ENCODE results near the gene HOXD8.

The HOXD8 gene

GRCh38 chr2:176128172-176128981, 1.1 kb upstream of the HOXD8 start:
- Mint-ChIP-seq H3K36me3 (ENCODE audit: insufficient read depth) (peaks cover 34% of the 10 kb centered on the region), H3K4me1 (peaks cover 31% of the 10 kb centered on the region), H3K27ac (ENCODE audit: low read depth) (peak overlapping the region; percentile 60), H3K9me3 (no peaks in the 10 kb centered on the region), H3K27me3 (peaks cover 91% of the 10 kb centered on the region), H3K4me3 (peak overlapping the region; percentile 54)
- ATAC-seq (replicated peaks; ENCODE audit: extremely low read depth, poor library complexity, severe bottlenecking) (no peak), DNase-seq (ENCODE audit: low spot score in 2 of 2) (no peak)

- Mint-ChIP-seq H3K9me3 (no peaks in the 10 kb centered on the region), H3K4me3 (peak overlapping the region; percentile 25), H3K4me1 (peaks cover 31% of the 10 kb centered on the region), H3K36me3 (ENCODE audit: insufficient read depth) (peaks cover 28% of the 10 kb centered on the region), H3K27me3 (peaks cover 90% of the 10 kb centered on the region), H3K27ac (ENCODE audit: low read depth) (no peak overlapping the region)
- DNase-seq (ENCODE audit: low spot score in 2 of 2) (no peak), ATAC-seq (replicated peaks; ENCODE audit: extremely low read depth, poor library complexity, severe bottlenecking) (no peak)
Measured at GRCh38 chr2:176129813-176130146, 275 bp downstream of the HOXD8 start.

- peaks cover 28% of the 10 kb centered on the region for H3K36me3 Mint-ChIP-seq (ENCODE audit: insufficient read depth)
- peaks cover 90% of the 10 kb centered on the region for H3K27me3 Mint-ChIP-seq
- DNase-seq (ENCODE audit: low spot score in 2 of 2): no peak
- H3K27ac Mint-ChIP-seq (ENCODE audit: low read depth): peak overlapping the region; percentile 55
- H3K4me3 Mint-ChIP-seq: peak overlapping the region; percentile 69
- no peaks in the 10 kb centered on the region for H3K9me3 Mint-ChIP-seq
- peak; percentile 22 for ATAC-seq (replicated peaks; ENCODE audit: extremely low read depth, poor library complexity, severe bottlenecking)
- H3K4me1 Mint-ChIP-seq: peaks cover 34% of the 10 kb centered on the region
Measured at GRCh38 chr2:176130147-176130956, 847 bp downstream of the HOXD8 start.

- DNase-seq (ENCODE audit: low spot score in 2 of 2): no peak
- ATAC-seq (replicated peaks; ENCODE audit: extremely low read depth, poor library complexity, severe bottlenecking): no peak
- peaks cover 90% of the 10 kb centered on the region for H3K27me3 Mint-ChIP-seq
- H3K27ac Mint-ChIP-seq (ENCODE audit: low read depth): peak overlapping the region; percentile 55
- peak overlapping the region; percentile 69 for H3K4me3 Mint-ChIP-seq
- peaks cover 30% of the 10 kb centered on the region for H3K36me3 Mint-ChIP-seq (ENCODE audit: insufficient read depth)
- H3K4me1 Mint-ChIP-seq: peaks cover 40% of the 10 kb centered on the region
- H3K9me3 Mint-ChIP-seq: no peaks in the 10 kb centered on the region
Measured at GRCh38 chr2:176130957-176131847, 1.7 kb downstream of the HOXD8 start.

- peaks cover 30% of the 10 kb centered on the region for H3K36me3 Mint-ChIP-seq (ENCODE audit: insufficient read depth)
- ATAC-seq (replicated peaks; ENCODE audit: extremely low read depth, poor library complexity, severe bottlenecking) (no peak), DNase-seq (ENCODE audit: low spot score in 2 of 2) (no peak)
- H3K4me1 Mint-ChIP-seq: peaks cover 40% of the 10 kb centered on the region
- peaks cover 90% of the 10 kb centered on the region for H3K27me3 Mint-ChIP-seq
- H3K9me3 Mint-ChIP-seq: no peaks in the 10 kb centered on the region
- no peak overlapping the region for H3K27ac Mint-ChIP-seq (ENCODE audit: low read depth)
- H3K4me3 Mint-ChIP-seq: peak overlapping the region; percentile 72
Measured at GRCh38 chr2:176131848-176132158, 2.3 kb downstream of the HOXD8 start.

GRCh38 chr2:176132205-176133171, 3.0 kb downstream of the HOXD8 start:
- ATAC-seq (replicated peaks; ENCODE audit: extremely low read depth, poor library complexity, severe bottlenecking) (peak; percentile 33), DNase-seq (ENCODE audit: low spot score in 2 of 2) (no peak)
- H3K27ac Mint-ChIP-seq (ENCODE audit: low read depth): no peak overlapping the region
- peaks cover 30% of the 10 kb centered on the region for H3K36me3 Mint-ChIP-seq (ENCODE audit: insufficient read depth)
- peaks cover 39% of the 10 kb centered on the region for H3K4me1 Mint-ChIP-seq
- H3K27me3 Mint-ChIP-seq: peaks cover 90% of the 10 kb centered on the region
- no peaks in the 10 kb centered on the region for H3K9me3 Mint-ChIP-seq
- H3K4me3 Mint-ChIP-seq: peak overlapping the region; percentile 72

- ATAC-seq (replicated peaks; ENCODE audit: extremely low read depth, poor library complexity, severe bottlenecking) (no peak), DNase-seq (ENCODE audit: low spot score in 2 of 2) (no peak)
- Mint-ChIP-seq H3K4me3 (no peak overlapping the region), H3K27me3 (peaks cover 90% of the 10 kb centered on the region), H3K4me1 (peaks cover 32% of the 10 kb centered on the region), H3K27ac (ENCODE audit: low read depth) (no peak overlapping the region), H3K36me3 (ENCODE audit: insufficient read depth) (peaks cover 24% of the 10 kb centered on the region), H3K9me3 (no peaks in the 10 kb centered on the region)
Measured at GRCh38 chr2:176133389-176133788, 3.9 kb downstream of the HOXD8 start.

GRCh38 chr2:176134035-176134434, 4.5 kb downstream of the HOXD8 start:
- no peak overlapping the region for H3K4me3 Mint-ChIP-seq
- no peak for ATAC-seq (replicated peaks; ENCODE audit: extremely low read depth, poor library complexity, severe bottlenecking)
- H3K27ac Mint-ChIP-seq (ENCODE audit: low read depth): no peak overlapping the region
- peaks cover 30% of the 10 kb centered on the region for H3K4me1 Mint-ChIP-seq
- peaks cover 90% of the 10 kb centered on the region for H3K27me3 Mint-ChIP-seq
- DNase-seq (ENCODE audit: low spot score in 2 of 2): no peak
- peaks cover 23% of the 10 kb centered on the region for H3K36me3 Mint-ChIP-seq (ENCODE audit: insufficient read depth)
- no peaks in the 10 kb centered on the region for H3K9me3 Mint-ChIP-seq

- peaks cover 22% of the 10 kb centered on the region for H3K36me3 Mint-ChIP-seq (ENCODE audit: insufficient read depth)
Measured at GRCh38 chr2:176135035-176135440, 5.5 kb downstream of the HOXD8 start.

GRCh38 chr2:176136374-176137251, 7.1 kb downstream of the HOXD8 start:
- H3K36me3 Mint-ChIP-seq (ENCODE audit: insufficient read depth): peaks cover 11% of the 10 kb centered on the region
- H3K4me1 Mint-ChIP-seq: peaks cover 26% of the 10 kb centered on the region
- no peak overlapping the region for H3K27ac Mint-ChIP-seq (ENCODE audit: low read depth)
- H3K27me3 Mint-ChIP-seq: peaks cover 91% of the 10 kb centered on the region
- DNase-seq (ENCODE audit: low spot score in 2 of 2) (no peak), ATAC-seq (replicated peaks; ENCODE audit: extremely low read depth, poor library complexity, severe bottlenecking) (no peak)
- H3K9me3 Mint-ChIP-seq: no peaks in the 10 kb centered on the region
- H3K4me3 Mint-ChIP-seq: no peak overlapping the region

More at GRCh38 chr2:176135035-176135440, 5.5 kb downstream of the HOXD8 start:
- H3K9me3 Mint-ChIP-seq: no peaks in the 10 kb centered on the region
- no peak for DNase-seq (ENCODE audit: low spot score in 2 of 2)
- H3K4me3 Mint-ChIP-seq: peak overlapping the region; percentile 35
- peaks cover 28% of the 10 kb centered on the region for H3K4me1 Mint-ChIP-seq
- ATAC-seq (replicated peaks; ENCODE audit: extremely low read depth, poor library complexity, severe bottlenecking): no peak
- H3K27ac Mint-ChIP-seq (ENCODE audit: low read depth): no peak overlapping the region
- peaks cover 95% of the 10 kb centered on the region for H3K27me3 Mint-ChIP-seq

GRCh38 chr2:176137252-176137580, 7.7 kb downstream of the HOXD8 start:
- H3K36me3 Mint-ChIP-seq (ENCODE audit: insufficient read depth): peaks cover 10% of the 10 kb centered on the region
- DNase-seq (ENCODE audit: low spot score in 2 of 2): no peak
- H3K4me3 Mint-ChIP-seq: no peak overlapping the region
- no peak overlapping the region for H3K27ac Mint-ChIP-seq (ENCODE audit: low read depth)
- no peak for ATAC-seq (replicated peaks; ENCODE audit: extremely low read depth, poor library complexity, severe bottlenecking)
- peaks cover 91% of the 10 kb centered on the region for H3K27me3 Mint-ChIP-seq
- H3K9me3 Mint-ChIP-seq: no peaks in the 10 kb centered on the region
- peaks cover 24% of the 10 kb centered on the region for H3K4me1 Mint-ChIP-seq

All from central memory CD8-positive, alpha-beta T cell (primary cell).